GM23338 (cell line): Measurements from ENCODE around the gene ERP44. TPM values are rescaled to one million over a fixed set of nuclear protein-coding genes. Genes with fewer than 3 reads are reported as not detected.

Source experiments
- ATAC-seq: fragments of 200-7000 bp; cut with Tn5 transposase; 3 replicates; pipeline ENCODE4 v1.9.1; 2020
- DNase-seq: peaks from one replicate; pipeline ENCODE4 v3.0.0-alpha.2; 2015; ENCODE audit warnings: low spot score
- H2AFZ ChIP-seq: fragments of 200-600 bp; sonication (generic); 2 replicates; pipeline ENCODE4 v1.8.0; 2016; ENCODE audit warnings: antibody characterized with exemption, mild to moderate bottlenecking, moderate library complexity
- H3F3A ChIP-seq: fragments of 200-600 bp; sonication (generic); replicated peaks from 2 replicates; pipeline ENCODE4 v1.8.0; 2017; ENCODE audit warnings: antibody characterized with exemption, mixed run types, low read depth
- H3K27ac ChIP-seq: fragments of 200-600 bp; sonication (generic); 2 replicates; pipeline ENCODE4 v1.6.1; 2016; ENCODE audit warnings: low read depth
- H3K27me3 ChIP-seq: fragments of 200-600 bp; sonication (generic); 2 replicates; pipeline ENCODE4 v1.8.0; 2016; ENCODE audit warnings: mild to moderate bottlenecking, mixed run types, moderate library complexity; ENCODE audit not compliant: insufficient read depth
- H3K36me3 ChIP-seq: fragments of 200-600 bp; sonication (generic); 2 replicates; pipeline ENCODE4 v1.8.0; 2016; ENCODE audit warnings: mild to moderate bottlenecking; ENCODE audit not compliant: insufficient read depth
- H3K4me1 ChIP-seq: fragments of 200-600 bp; sonication (generic); 2 replicates; pipeline ENCODE4 v1.8.0; 2016; ENCODE audit warnings: mild to moderate bottlenecking, moderate library complexity; ENCODE audit not compliant: insufficient read depth
- H3K4me2 ChIP-seq: fragments of 200-600 bp; sonication (generic); 2 replicates; pipeline ENCODE4 v1.7.1; 2017; ENCODE audit warnings: mixed run types
- H3K4me3 ChIP-seq: fragments of 200-600 bp; sonication (generic); 2 replicates; pipeline ENCODE4 v1.6.1; 2016; ENCODE audit warnings: mixed run types
- H3K79me2 ChIP-seq: fragments of 200-600 bp; sonication (generic); replicated peaks from 2 replicates; pipeline ENCODE4 v1.8.0; 2017; ENCODE audit warnings: mild to moderate bottlenecking; ENCODE audit not compliant: insufficient read depth
- H3K9me2 ChIP-seq: fragments of 200-600 bp; sonication (generic); 2 replicates; pipeline ENCODE4 v1.8.0; 2017; ENCODE audit not compliant: insufficient read depth
- H4K20me1 ChIP-seq: fragments of 200-600 bp; sonication (generic); replicated peaks from 2 replicates; pipeline ENCODE4 v1.8.0; 2017; ENCODE audit warnings: mild to moderate bottlenecking; ENCODE audit not compliant: insufficient read depth
- H3K27ac Mint-ChIP-seq: 2 replicates; pipeline ENCODE4 v1.8.0; 2020; ENCODE audit warnings: inconsistent platforms, mild to moderate bottlenecking, moderate library complexity, mixed read lengths
- H3K27me3 Mint-ChIP-seq: 3 replicates; pipeline ENCODE4 v1.8.0; 2022; ENCODE audit warnings: low read depth, mild to moderate bottlenecking, moderate library complexity, mixed read lengths, inconsistent platforms; ENCODE audit not compliant: insufficient read depth, poor library complexity
- H3K36me3 Mint-ChIP-seq: 3 replicates; pipeline ENCODE4 v1.8.0; 2021; ENCODE audit warnings: low read depth, mild to moderate bottlenecking, inconsistent platforms, moderate library complexity, mixed read lengths
- H3K4me1 Mint-ChIP-seq: 3 replicates; pipeline ENCODE4 v1.8.0; 2020; ENCODE audit warnings: mild to moderate bottlenecking, inconsistent platforms, mixed read lengths
- H3K4me3 Mint-ChIP-seq: 3 replicates; pipeline ENCODE4 v1.8.0; 2021; ENCODE audit warnings: moderate library complexity, mild to moderate bottlenecking, inconsistent platforms, mixed read lengths
- H3K9me3 Mint-ChIP-seq: 3 replicates; pipeline ENCODE4 v1.8.0; 2020; ENCODE audit warnings: moderate library complexity, mild to moderate bottlenecking, inconsistent platforms, mixed read lengths
- EZH2 ChIP-seq: fragments of 200-600 bp; sonication (generic); IDR thresholded peaks from one replicate; pipeline ENCODE4 v1.8.0; 2017; ENCODE audit warnings: antibody characterized with exemption, mild to moderate bottlenecking, low read depth; ENCODE audit not compliant: unreplicated experiment
- JUNB ChIP-seq: IDR thresholded peaks from one replicate; pipeline ENCODE4 v1.6.1; 2016; ENCODE audit warnings: antibody characterized with exemption; ENCODE audit not compliant: unreplicated experiment
- NANOG ChIP-seq: IDR thresholded peaks from 2 replicates; pipeline ENCODE4 v1.6.1; 2016; ENCODE audit warnings: antibody characterized with exemption, borderline replicate concordance
- STAT1 ChIP-seq: IDR thresholded peaks from one replicate; pipeline ENCODE4 v1.6.1; 2016; ENCODE audit warnings: antibody characterized with exemption; ENCODE audit not compliant: unreplicated experiment
- ZNF114 ChIP-seq: fragments of 250-450 bp; sonication (Bioruptor Pico); IDR thresholded peaks from 2 replicates; pipeline ENCODE4 v1.5.0; 2020; ENCODE audit warnings: mild to moderate bottlenecking, moderate library complexity
- ZNF331 ChIP-seq: fragments of 250-450 bp; sonication (Bioruptor Pico); IDR thresholded peaks from 2 replicates; pipeline ENCODE4 v1.5.0; 2020; ENCODE audit warnings: low read depth, mild to moderate bottlenecking, moderate library complexity
- polyA plus RNA-seq: library from polyadenylated mRNA; unstranded; fragments of >200 nt; fragmentation: Nextera tagmentation; extraction: Ambion mirVana; gene quantifications from 2 replicates; pipeline ENCODE4 v1.2.1, GENCODE V29; 2016
- total RNA-seq: library from RNA; depleted of rRNA; stranded (reverse); fragments of >200 nt; shearing (Covaris generic); gene quantifications from 2 replicates; pipeline ENCODE4 v1.2.3, GENCODE V29; 2014
- TF ChIP-seq, protein P1 (sequence below): IDR thresholded peaks from 2 replicates; pipeline ENCODE4 v1.6.1; 2016; ENCODE audit warnings: antibody characterized with exemption
- TF ChIP-seq, protein P2 (sequence below), 2 experiments: fragments of 200-600 bp in 1 of 2; sonication (generic) in 1 of 2; conservative IDR thresholded peaks; 2 replicates each; pipeline versions ENCODE4 v1.5.1 to v1.6.1; 2016 to 2017; ENCODE audit warnings: antibody characterized with exemption in 2 of 2, low read depth in 2 of 2, mild to moderate bottlenecking in 2 of 2, moderate library complexity in 1 of 2
- TF ChIP-seq, protein P3 (sequence below): IDR thresholded peaks from one replicate; pipeline ENCODE4 v1.6.1; 2018; ENCODE audit warnings: antibody characterized with exemption; ENCODE audit not compliant: unreplicated experiment

ERP44 gene
- total and polyA plus RNA-seq, 2 experiments from 2014 or later = 13.0 to 24.1 TPM

DNA sequence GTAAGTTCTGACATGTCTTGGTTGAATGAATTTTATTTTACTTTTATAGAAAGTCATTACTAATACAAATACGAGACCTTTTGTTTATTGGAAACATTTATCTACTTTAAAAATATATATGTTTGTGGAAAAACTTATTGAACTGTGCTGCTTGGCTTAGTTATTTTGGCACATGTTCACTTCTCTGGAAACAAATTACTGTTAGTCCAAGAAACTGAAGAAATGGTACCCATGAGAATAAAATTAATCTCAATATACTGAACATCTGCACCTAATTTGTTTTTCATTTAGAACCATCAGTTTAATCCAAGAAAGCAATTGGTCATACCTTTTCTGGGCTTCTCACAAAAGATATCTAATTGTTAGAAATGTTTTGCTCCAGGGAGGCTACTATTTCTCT is 32.4 kb upstream of the ERP44 start:
- Mint-ChIP-seq H3K36me3 (peaks cover 15% of the 10 kb centered on the region; the same call in 2 of the 3 replicates), H3K27ac (no peak overlapping the region), H3K4me3 (no peak overlapping the region), H3K9me3 (no peaks in the 10 kb centered on the region), H3K27me3 (no peaks in the 10 kb centered on the region), H3K4me1 (peaks cover 5% of the 10 kb centered on the region; the same call in 2 of the 3 replicates)
- Histone ChIP-seq H3K36me3 (no peaks in the 10 kb centered on the region), H3K27ac (no peak overlapping the region), H3K9me2 (no peaks in the 10 kb centered on the region), H3F3A (peaks cover 14% of the 10 kb centered on the region; the same call in 1 of the 2 replicates), H3K4me2 (no peak overlapping the region), H3K4me1 (peaks cover 5% of the 10 kb centered on the region; the same call in 1 of the 2 replicates), H3K79me2 (no peaks in the 10 kb centered on the region), H3K27me3 (no peaks in the 10 kb centered on the region), H4K20me1 (peaks cover 3% of the 10 kb centered on the region; the same call in 1 of the 2 replicates), H3K4me3 (no peak overlapping the region), H2AFZ (no peak overlapping the region)
- TF ChIP-seq, protein P1, sequence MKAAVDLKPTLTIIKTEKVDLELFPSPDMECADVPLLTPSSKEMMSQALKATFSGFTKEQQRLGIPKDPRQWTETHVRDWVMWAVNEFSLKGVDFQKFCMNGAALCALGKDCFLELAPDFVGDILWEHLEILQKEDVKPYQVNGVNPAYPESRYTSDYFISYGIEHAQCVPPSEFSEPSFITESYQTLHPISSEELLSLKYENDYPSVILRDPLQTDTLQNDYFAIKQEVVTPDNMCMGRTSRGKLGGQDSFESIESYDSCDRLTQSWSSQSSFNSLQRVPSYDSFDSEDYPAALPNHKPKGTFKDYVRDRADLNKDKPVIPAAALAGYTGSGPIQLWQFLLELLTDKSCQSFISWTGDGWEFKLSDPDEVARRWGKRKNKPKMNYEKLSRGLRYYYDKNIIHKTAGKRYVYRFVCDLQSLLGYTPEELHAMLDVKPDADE = no peak
- TF ChIP-seq NANOG (no peak), STAT1 (no peak), EZH2 (no peak), ZNF114 (CRISPR knock-in tag) (no peak), JUNB (no peak), ZNF331 (CRISPR knock-in tag) (no peak)
- TF ChIP-seq, protein P2, sequence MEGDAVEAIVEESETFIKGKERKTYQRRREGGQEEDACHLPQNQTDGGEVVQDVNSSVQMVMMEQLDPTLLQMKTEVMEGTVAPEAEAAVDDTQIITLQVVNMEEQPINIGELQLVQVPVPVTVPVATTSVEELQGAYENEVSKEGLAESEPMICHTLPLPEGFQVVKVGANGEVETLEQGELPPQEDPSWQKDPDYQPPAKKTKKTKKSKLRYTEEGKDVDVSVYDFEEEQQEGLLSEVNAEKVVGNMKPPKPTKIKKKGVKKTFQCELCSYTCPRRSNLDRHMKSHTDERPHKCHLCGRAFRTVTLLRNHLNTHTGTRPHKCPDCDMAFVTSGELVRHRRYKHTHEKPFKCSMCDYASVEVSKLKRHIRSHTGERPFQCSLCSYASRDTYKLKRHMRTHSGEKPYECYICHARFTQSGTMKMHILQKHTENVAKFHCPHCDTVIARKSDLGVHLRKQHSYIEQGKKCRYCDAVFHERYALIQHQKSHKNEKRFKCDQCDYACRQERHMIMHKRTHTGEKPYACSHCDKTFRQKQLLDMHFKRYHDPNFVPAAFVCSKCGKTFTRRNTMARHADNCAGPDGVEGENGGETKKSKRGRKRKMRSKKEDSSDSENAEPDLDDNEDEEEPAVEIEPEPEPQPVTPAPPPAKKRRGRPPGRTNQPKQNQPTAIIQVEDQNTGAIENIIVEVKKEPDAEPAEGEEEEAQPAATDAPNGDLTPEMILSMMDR (conservative IDR thresholded peaks at IDR 0.05; ENCODE audit: low read depth in 2 of 2) = no peak
- DNase-seq (no peak), ATAC-seq (no peak)

DNA sequence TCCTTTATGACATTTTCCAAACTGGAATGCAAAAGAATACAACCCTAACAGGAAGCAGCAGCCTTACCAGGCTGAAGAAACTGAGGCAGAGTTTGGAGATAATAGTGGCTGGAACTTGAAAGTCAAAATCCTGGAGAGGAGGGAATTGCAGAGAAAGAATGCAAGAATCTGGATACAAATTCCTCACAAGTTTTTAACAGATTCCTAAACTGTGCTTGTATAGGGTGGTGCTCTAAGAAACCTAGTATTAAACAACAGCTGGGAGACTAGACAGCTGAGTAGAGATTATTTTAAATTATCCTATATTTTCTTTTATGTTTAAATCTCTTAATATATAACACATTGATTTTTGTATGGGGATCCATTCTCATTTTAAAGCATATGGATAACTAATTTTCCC is 31.0 kb upstream of the ERP44 start:
- no peak overlapping the region for H3K27ac ChIP-seq
- Mint-ChIP-seq H3K27me3 (no peaks in the 10 kb centered on the region), H3K4me3 (no peak overlapping the region), H3K4me1 (peaks cover 5% of the 10 kb centered on the region; the same call in 2 of the 3 replicates), H3K27ac (no peak overlapping the region), H3K9me3 (no peaks in the 10 kb centered on the region), H3K36me3 (peaks cover 8% of the 10 kb centered on the region; the same call in 2 of the 3 replicates)
- no peak overlapping the region for H3K4me3 ChIP-seq
- H4K20me1 ChIP-seq = peaks cover 3% of the 10 kb centered on the region; the same call in 1 of the 2 replicates
- DNase-seq (peak; percentile 34), ATAC-seq (no peak)
- H3F3A ChIP-seq = 0 out of 2 replicates have a peak, but pooled peaks cover 4% of the 10 kb centered on the region
- H3K79me2 ChIP-seq = no peaks in the 10 kb centered on the region
- H3K27me3 ChIP-seq = no peaks in the 10 kb centered on the region
- H3K4me1 ChIP-seq = peaks cover 5% of the 10 kb centered on the region; the same call in 1 of the 2 replicates
- no peaks in the 10 kb centered on the region for H3K36me3 ChIP-seq
- no peak overlapping the region for H3K4me2 ChIP-seq
- no peaks in the 10 kb centered on the region for H3K9me2 ChIP-seq
- no peak overlapping the region for H2AFZ ChIP-seq
- TF ChIP-seq, protein P3, sequence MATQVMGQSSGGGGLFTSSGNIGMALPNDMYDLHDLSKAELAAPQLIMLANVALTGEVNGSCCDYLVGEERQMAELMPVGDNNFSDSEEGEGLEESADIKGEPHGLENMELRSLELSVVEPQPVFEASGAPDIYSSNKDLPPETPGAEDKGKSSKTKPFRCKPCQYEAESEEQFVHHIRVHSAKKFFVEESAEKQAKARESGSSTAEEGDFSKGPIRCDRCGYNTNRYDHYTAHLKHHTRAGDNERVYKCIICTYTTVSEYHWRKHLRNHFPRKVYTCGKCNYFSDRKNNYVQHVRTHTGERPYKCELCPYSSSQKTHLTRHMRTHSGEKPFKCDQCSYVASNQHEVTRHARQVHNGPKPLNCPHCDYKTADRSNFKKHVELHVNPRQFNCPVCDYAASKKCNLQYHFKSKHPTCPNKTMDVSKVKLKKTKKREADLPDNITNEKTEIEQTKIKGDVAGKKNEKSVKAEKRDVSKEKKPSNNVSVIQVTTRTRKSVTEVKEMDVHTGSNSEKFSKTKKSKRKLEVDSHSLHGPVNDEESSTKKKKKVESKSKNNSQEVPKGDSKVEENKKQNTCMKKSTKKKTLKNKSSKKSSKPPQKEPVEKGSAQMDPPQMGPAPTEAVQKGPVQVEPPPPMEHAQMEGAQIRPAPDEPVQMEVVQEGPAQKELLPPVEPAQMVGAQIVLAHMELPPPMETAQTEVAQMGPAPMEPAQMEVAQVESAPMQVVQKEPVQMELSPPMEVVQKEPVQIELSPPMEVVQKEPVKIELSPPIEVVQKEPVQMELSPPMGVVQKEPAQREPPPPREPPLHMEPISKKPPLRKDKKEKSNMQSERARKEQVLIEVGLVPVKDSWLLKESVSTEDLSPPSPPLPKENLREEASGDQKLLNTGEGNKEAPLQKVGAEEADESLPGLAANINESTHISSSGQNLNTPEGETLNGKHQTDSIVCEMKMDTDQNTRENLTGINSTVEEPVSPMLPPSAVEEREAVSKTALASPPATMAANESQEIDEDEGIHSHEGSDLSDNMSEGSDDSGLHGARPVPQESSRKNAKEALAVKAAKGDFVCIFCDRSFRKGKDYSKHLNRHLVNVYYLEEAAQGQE = no peak
- TF ChIP-seq ZNF114 (CRISPR knock-in tag) (no peak), EZH2 (no peak)
